ENCODE results near the gene TMEM97.
A peak's percentile ranks its signal among the peaks of the same experiment; 100 is the strongest.
"Not testable (repeated sequence)": the region's sequence is repeated elsewhere in the genome, so short reads cannot be mapped to it uniquely, and the experiment has no call there.

Gene TMEM97

DNA sequence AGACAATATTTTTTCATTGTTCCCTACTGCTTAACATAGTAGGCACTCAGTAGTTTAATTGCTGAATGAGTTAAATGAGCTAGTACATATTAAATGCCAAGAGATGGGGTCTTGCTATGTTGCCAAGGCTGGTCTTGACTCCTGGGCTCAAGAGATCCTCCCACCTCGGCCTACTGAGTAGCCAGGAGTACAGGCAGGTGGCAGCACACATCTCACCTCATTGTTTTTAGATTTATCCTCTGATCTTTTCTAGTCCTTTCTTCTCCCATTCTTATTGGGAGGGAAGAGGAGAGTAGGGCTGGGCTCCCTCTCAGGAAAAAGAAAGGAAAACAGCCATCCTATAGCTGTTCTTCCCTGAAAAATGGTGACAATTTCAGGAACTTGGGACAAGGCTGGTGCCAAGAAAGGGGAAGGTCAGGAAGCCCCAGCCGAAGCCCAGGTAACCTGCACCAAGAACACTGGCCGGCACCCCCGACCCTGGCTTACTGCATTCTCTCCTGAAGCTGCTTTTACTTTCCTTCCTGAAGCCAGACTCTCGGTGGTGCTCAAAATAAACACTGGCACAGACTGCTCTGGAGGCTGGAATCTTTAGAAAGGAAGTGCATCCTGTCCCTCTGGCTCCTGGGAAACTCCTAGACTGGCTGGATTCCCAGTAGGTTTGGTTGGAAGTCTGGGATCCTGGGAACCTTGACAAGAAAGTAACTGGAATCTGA, 19.2 kb downstream of the TMEM97 start:
- H3K4me3 ChIP-seq (ENCODE audit: control insufficient read depth, low read depth, low read length): no peak overlapping the region
- DNase-seq (ENCODE audit: low read depth): peak; percentile 85
- TF ChIP-seq, protein P1, sequence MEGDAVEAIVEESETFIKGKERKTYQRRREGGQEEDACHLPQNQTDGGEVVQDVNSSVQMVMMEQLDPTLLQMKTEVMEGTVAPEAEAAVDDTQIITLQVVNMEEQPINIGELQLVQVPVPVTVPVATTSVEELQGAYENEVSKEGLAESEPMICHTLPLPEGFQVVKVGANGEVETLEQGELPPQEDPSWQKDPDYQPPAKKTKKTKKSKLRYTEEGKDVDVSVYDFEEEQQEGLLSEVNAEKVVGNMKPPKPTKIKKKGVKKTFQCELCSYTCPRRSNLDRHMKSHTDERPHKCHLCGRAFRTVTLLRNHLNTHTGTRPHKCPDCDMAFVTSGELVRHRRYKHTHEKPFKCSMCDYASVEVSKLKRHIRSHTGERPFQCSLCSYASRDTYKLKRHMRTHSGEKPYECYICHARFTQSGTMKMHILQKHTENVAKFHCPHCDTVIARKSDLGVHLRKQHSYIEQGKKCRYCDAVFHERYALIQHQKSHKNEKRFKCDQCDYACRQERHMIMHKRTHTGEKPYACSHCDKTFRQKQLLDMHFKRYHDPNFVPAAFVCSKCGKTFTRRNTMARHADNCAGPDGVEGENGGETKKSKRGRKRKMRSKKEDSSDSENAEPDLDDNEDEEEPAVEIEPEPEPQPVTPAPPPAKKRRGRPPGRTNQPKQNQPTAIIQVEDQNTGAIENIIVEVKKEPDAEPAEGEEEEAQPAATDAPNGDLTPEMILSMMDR (conservative IDR thresholded peaks at IDR 0.05; ENCODE audit: control insufficient read depth, insufficient read depth, low read depth, low read length): no peak

DNA sequence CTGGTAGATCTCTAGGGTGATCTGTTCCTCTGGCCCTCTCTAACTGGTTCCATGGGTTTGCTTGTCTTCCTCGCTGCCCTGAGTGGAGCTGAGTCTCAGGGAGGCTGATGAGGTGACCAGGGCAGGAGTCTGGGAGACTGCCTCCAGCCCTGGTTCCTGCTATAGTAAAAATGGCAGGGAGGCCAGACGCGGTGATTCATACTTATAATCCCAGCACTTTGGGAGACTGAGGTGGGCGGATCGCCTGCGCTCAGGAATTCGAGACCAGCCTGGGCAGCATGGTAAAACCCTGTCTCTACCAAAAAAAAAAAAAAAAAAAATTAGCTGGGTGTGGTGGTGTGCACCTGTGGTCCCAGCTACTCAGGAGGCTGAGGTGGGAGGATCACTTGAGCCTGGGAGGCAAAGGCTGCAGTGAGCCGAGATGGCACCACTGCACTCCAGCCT, 19.8 kb downstream of the TMEM97 start:
- H3K4me3 ChIP-seq (ENCODE audit: control insufficient read depth, low read depth, low read length); DNase-seq (ENCODE audit: low read depth): not testable (repeated sequence)

DNA sequence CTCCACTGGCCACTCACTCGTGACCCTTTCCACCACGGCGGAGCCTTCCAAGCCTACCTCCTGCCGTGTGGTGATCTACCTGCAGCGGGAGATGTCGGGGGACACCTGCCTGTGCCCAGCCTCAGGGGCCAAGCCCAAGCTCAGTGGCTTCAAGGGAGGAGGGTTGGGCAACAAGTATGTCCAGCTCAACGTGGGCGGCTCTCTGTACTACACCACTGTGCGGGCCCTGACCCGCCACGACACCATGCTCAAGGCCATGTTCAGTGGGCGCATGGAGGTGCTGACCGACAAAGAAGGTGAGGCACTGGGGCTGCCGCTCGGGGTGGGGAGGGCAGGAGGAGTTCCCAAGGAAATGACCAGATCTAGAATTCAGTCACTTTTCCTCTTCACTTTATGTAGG, 20.4 kb downstream of the TMEM97 start:
- H3K4me3 ChIP-seq (ENCODE audit: control insufficient read depth, low read depth, low read length): no peak overlapping the region
- no peak for DNase-seq (ENCODE audit: low read depth)
- TF ChIP-seq, protein P1 (conservative IDR thresholded peaks at IDR 0.05; ENCODE audit: control insufficient read depth, insufficient read depth, low read depth, low read length): no peak

DNA sequence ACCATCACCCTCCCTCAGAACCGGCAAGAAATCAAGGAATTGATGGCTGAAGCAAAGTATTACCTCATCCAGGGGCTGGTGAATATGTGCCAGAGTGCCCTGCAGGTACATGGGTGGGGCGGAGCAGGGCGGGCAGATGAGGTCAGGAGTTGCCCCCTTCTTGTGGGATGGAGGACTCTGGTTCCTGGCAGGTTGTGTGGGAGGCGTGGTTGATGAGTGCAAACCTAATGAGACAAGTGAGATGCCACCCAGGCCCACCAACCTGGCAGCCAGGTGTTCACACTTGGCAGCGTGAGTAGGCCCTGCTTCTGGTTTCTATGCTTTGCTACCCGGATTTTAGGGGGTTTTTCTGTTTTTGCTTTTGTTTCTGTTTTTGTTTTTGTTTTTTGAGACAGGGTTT, 21.4 kb downstream of the TMEM97 start:
- TF ChIP-seq, protein P1 (conservative IDR thresholded peaks at IDR 0.05; ENCODE audit: control insufficient read depth, insufficient read depth, low read depth, low read length): no peak
- H3K4me3 ChIP-seq (ENCODE audit: control insufficient read depth, low read depth, low read length): no peak overlapping the region
- no peak for DNase-seq (ENCODE audit: low read depth)

DNA sequence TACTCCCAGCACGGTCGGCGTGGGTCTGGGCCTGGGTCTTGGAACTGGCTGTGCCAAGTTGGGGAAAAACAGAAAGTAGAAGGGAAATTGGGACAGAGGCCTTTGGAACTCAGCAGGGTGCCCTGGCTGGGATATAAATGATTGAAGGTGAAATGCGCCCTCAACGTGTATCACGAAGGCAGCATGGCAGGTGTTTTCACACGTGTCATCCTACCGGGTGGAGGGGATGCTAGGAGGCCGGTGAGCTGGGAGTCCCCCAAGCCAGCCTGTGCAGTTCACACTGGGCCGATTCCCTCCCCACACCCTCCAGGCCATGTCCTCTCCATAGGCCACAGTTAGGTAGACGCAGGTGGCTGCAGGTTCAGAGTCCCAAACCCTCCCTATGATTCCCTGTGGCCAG, 22.5 kb downstream of the TMEM97 start:
- no peak overlapping the region for H3K4me3 ChIP-seq (ENCODE audit: control insufficient read depth, low read depth, low read length)
- DNase-seq (ENCODE audit: low read depth): no peak
- TF ChIP-seq, protein P1 (conservative IDR thresholded peaks at IDR 0.05; ENCODE audit: control insufficient read depth, insufficient read depth, low read depth, low read length): no peak

DNA sequence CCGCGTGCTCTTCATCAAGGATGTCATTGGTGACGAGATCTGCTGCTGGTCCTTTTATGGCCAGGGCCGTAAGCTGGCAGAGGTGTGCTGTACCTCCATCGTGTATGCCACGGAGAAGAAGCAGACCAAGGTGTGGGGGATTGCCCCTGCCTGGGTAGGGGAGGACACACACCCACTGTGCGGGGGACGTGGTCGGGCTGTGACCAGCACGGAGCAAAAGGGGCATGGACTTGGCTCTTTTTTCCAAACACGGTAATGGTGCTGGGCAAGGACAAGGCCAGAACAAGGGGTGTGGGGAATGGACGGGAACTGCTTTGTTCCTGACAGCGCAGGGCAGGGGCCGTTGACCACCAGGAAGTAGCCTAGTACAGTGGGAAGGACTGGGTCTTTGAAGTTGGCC, 23.3 kb downstream of the TMEM97 start:
- H3K4me3 ChIP-seq (ENCODE audit: control insufficient read depth, low read depth, low read length): no peak overlapping the region
- TF ChIP-seq, protein P1 (conservative IDR thresholded peaks at IDR 0.05; ENCODE audit: control insufficient read depth, insufficient read depth, low read depth, low read length): no peak
- no peak for DNase-seq (ENCODE audit: low read depth)

DNA sequence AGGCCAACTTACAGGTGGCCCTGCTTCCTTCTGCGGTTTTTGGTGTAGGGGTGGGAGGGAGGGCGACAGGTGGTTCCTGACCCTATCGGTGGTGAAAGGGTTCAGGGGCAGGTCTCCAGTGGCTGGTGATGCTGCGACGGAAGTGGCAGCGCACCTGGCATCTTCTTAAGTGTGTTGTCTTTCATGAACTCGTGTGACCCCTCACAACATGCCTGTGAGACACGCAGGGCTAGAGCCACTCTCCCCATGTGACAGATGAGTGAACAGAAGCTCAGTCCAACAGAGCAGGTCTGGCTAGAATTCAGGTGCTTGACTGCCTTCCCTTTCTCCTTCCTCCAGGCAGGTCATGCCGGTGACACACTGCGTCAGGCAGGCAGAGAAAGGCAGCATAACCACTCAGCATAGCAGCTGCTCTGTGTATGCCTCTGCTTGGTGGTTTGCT, 24.5 kb downstream of the TMEM97 start:
- no peak overlapping the region for H3K4me3 ChIP-seq (ENCODE audit: control insufficient read depth, low read depth, low read length)
- TF ChIP-seq, protein P1 (conservative IDR thresholded peaks at IDR 0.05; ENCODE audit: control insufficient read depth, insufficient read depth, low read depth, low read length): no peak
- DNase-seq (ENCODE audit: low read depth): no peak

Data from fibroblast of mammary gland (primary cell).